ENCODE measurements around the gene LRIT2.

LRIT2 gene

GRCh38 chr10:84225427-84226173, at the start of gene LRIT2:
Gene LRIT2, minus strand, starts transcription at chr10:84225544. Its CDS starts 24 bp downstream, at chr10:84225520.
- H3K4me3 ChIP-seq (replicated peaks; ENCODE audit: low read depth, low read length): no peak within 1 kb of the TSS

GRCh38 chr10:84270708-84271107, 45.4 kb upstream of the LRIT2 start:
- DNase-seq (ENCODE audit: low read depth): no peak
- no peak overlapping the region for H3K4me3 ChIP-seq (replicated peaks; ENCODE audit: low read depth, low read length)
- TF ChIP-seq CTCF (IDR thresholded peaks at IDR 0.05; ENCODE audit: low read length, missing control alignments): no peak

More at GRCh38 chr10:84225427-84226173, at the start of gene LRIT2:
- DNase-seq (ENCODE audit: low read depth): no peak
- TF ChIP-seq CTCF (IDR thresholded peaks at IDR 0.05; ENCODE audit: low read length, missing control alignments): no peak

GRCh38 chr10:84269773-84270172, 44.4 kb upstream of the LRIT2 start:
- TF ChIP-seq CTCF (IDR thresholded peaks at IDR 0.05; ENCODE audit: low read length, missing control alignments): no peak
- peak; percentile 41 for DNase-seq (ENCODE audit: low read depth)
- no peak overlapping the region for H3K4me3 ChIP-seq (replicated peaks; ENCODE audit: low read depth, low read length)

- TF ChIP-seq CTCF (IDR thresholded peaks at IDR 0.05; ENCODE audit: low read length, missing control alignments): no peak
- no peak overlapping the region for H3K4me3 ChIP-seq (replicated peaks; ENCODE audit: low read depth, low read length)
- DNase-seq (ENCODE audit: low read depth): no peak
Measured at GRCh38 chr10:84269162-84269561, 43.8 kb upstream of the LRIT2 start.

- peak; percentile 76 for TF ChIP-seq CTCF (IDR thresholded peaks at IDR 0.05; ENCODE audit: low read length, missing control alignments)
- DNase-seq (ENCODE audit: low read depth): peak; percentile 56
- no peak overlapping the region for H3K4me3 ChIP-seq (replicated peaks; ENCODE audit: low read depth, low read length)
Measured at GRCh38 chr10:84267503-84268126, 42.3 kb upstream of the LRIT2 start.

GRCh38 chr10:84265418-84265817, 40.1 kb upstream of the LRIT2 start:
- no peak for TF ChIP-seq CTCF (IDR thresholded peaks at IDR 0.05; ENCODE audit: low read length, missing control alignments)
- DNase-seq (ENCODE audit: low read depth): no peak
- H3K4me3 ChIP-seq (replicated peaks; ENCODE audit: low read depth, low read length): no peak overlapping the region

All from fibroblast of pulmonary artery (primary cell).